ENCODE results near the gene REV1. TPM values are rescaled to one million over a fixed set of nuclear protein-coding genes. Genes with fewer than 3 reads are reported as not detected.
A peak's percentile ranks its signal among the peaks of the same experiment; 100 is the strongest.

REV1 gene
- total RNA-seq, result 10 to 100 TPM; 82.6 to 89.5 (median 85.3) TPM

GRCh38 chr2:99489761-99490622, at the start of gene REV1:
Gene REV1, minus strand, starts transcription at chr2:99490017. Its CDS starts 25,042 bp downstream, at chr2:99464975.
- peak; percentile 15 to 43 for TF ChIP-seq POLR2A (IDR thresholded peaks at IDR 0.05)
- TF ChIP-seq CTCF (IDR thresholded peaks at IDR 0.05), result peak; percentile 55 to 97 (median 90)
- no peaks in the 10 kb centered on the region for H3K36me3 ChIP-seq
- peak within 1 kb of the TSS; percentile 95 to 100 (median 100) for H3K27ac ChIP-seq
- peak within 1 kb of the TSS; percentile 98 to 100 (median 99) for H3K4me3 ChIP-seq
- no peaks in the 10 kb centered on the region for H3K27me3 ChIP-seq
- peak; percentile 92 to 95 (median 95) for DNase-seq
- no peaks in the 10 kb centered on the region for H3K9me3 ChIP-seq
- peaks cover 0 to 18% (median 2%) of the 10 kb centered on the region in 4 donors for H3K4me1 ChIP-seq

- H3K27me3 ChIP-seq, result no peaks in the 10 kb centered on the region
- no peaks in the 10 kb centered on the region for H3K4me1 ChIP-seq
- TF ChIP-seq CTCF (IDR thresholded peaks at IDR 0.05) (no peak), POLR2A (IDR thresholded peaks at IDR 0.05) (no peak)
- H3K27ac ChIP-seq, result no peak overlapping the region
- no peaks in the 10 kb centered on the region for H3K36me3 ChIP-seq
- H3K4me3 ChIP-seq, result no peak overlapping the region
- no peaks in the 10 kb centered on the region for H3K9me3 ChIP-seq
- DNase-seq, result no peak
Observed at GRCh38 chr2:99537910-99538485, 48.2 kb upstream of the REV1 start.

GRCh38 chr2:99524056-99524455, 34.2 kb upstream of the REV1 start:
- H3K27me3 ChIP-seq, result no peaks in the 10 kb centered on the region
- H3K36me3 ChIP-seq, result no peaks in the 10 kb centered on the region
- no peak overlapping the region for H3K27ac ChIP-seq
- H3K4me1 ChIP-seq, result no peaks in the 10 kb centered on the region
- no peak for DNase-seq
- no peak overlapping the region for H3K4me3 ChIP-seq
- no peaks in the 10 kb centered on the region for H3K9me3 ChIP-seq
- no peak for TF ChIP-seq POLR2A (IDR thresholded peaks at IDR 0.05)
- no peak for TF ChIP-seq CTCF (IDR thresholded peaks at IDR 0.05)

- no peaks in the 10 kb centered on the region for H3K36me3 ChIP-seq
- DNase-seq, result no peak
Observed at GRCh38 chr2:99522157-99522556, 32.3 kb upstream of the REV1 start.

GRCh38 chr2:99520813-99521212, 31.0 kb upstream of the REV1 start:
- H3K4me1 ChIP-seq, result no peaks in the 10 kb centered on the region
- no peaks in the 10 kb centered on the region for H3K36me3 ChIP-seq
- no peak for DNase-seq
- no peak overlapping the region for H3K4me3 ChIP-seq
- H3K27ac ChIP-seq, result no peak overlapping the region
- no peaks in the 10 kb centered on the region for H3K9me3 ChIP-seq
- TF ChIP-seq CTCF (IDR thresholded peaks at IDR 0.05), result no peak
- TF ChIP-seq POLR2A (IDR thresholded peaks at IDR 0.05), result no peak
- no peaks in the 10 kb centered on the region for H3K27me3 ChIP-seq

More at GRCh38 chr2:99522157-99522556, 32.3 kb upstream of the REV1 start:
- Histone ChIP-seq H3K9me3 (no peaks in the 10 kb centered on the region), H3K4me3 (no peak overlapping the region), H3K27ac (no peak overlapping the region), H3K4me1 (no peaks in the 10 kb centered on the region), H3K27me3 (no peaks in the 10 kb centered on the region)
- TF ChIP-seq POLR2A (IDR thresholded peaks at IDR 0.05) (no peak), CTCF (IDR thresholded peaks at IDR 0.05) (no peak)
